SU-DHL-6 (cell line): Measurements from ENCODE around the gene ZFP1.

Experiments
- H2AFZ ChIP-seq: fragments of 200-600 bp; sonication (generic); 2 replicates; pipeline ENCODE4 v1.6.1; 2014; ENCODE audit warnings: low read depth, mild to moderate bottlenecking, moderate library complexity, mixed read lengths, antibody characterized with exemption, low read length; ENCODE audit not compliant: severe bottlenecking
- H3F3A ChIP-seq: fragments of 200-600 bp; shearing (Covaris generic); 2 replicates; pipeline ENCODE4 v1.6.0; 2016; ENCODE audit warnings: antibody characterized with exemption, mild to moderate bottlenecking; ENCODE audit not compliant: insufficient read depth
- H3K27ac ChIP-seq: fragments of 200-600 bp; sonication (generic); 2 replicates; pipeline ENCODE4 v1.5.1; 2016; ENCODE audit warnings: low read depth, mild to moderate bottlenecking, low read length, moderate library complexity, mixed read lengths
- H3K27me3 ChIP-seq: fragments of 200-600 bp; sonication (generic), shearing (Covaris generic); 2 replicates; pipeline ENCODE4 v1.6.0; 2014; ENCODE audit warnings: mild to moderate bottlenecking, low read length
- H3K36me3 ChIP-seq: fragments of 200-600 bp; sonication (generic); 2 replicates; pipeline ENCODE4 v1.6.1; 2014; ENCODE audit warnings: mild to moderate bottlenecking, low read length, mixed read lengths
- H3K4me2 ChIP-seq: fragments of 300-600, 200-600 bp; shearing (Covaris generic), sonication (generic); 2 replicates; pipeline ENCODE4 v1.6.0; 2014; ENCODE audit warnings: low read length, low read depth, mild to moderate bottlenecking; ENCODE audit not compliant: poor library complexity, severe bottlenecking
- H3K4me3 ChIP-seq: fragments of 200-600 bp; sonication (generic); 2 replicates; pipeline ENCODE4 v1.5.1; 2014; ENCODE audit warnings: antibody characterized with exemption, low read length, mild to moderate bottlenecking, mixed read lengths; ENCODE audit not compliant: insufficient read depth, poor library complexity, severe bottlenecking
- H3K79me2 ChIP-seq: fragments of 200-600 bp; sonication (generic); 2 replicates; pipeline ENCODE4 v1.6.1; 2014; ENCODE audit warnings: mild to moderate bottlenecking, low read length, moderate library complexity; ENCODE audit not compliant: insufficient read depth
- H3K9ac ChIP-seq: fragments of 200-600 bp; sonication (generic); 2 replicates; pipeline ENCODE4 v1.7.0; 2014; ENCODE audit warnings: mild to moderate bottlenecking, low read length
- H3K9me2 ChIP-seq: fragments of 200-600 bp; sonication (generic); replicated peaks from 2 replicates; pipeline ENCODE4 v1.6.1; 2014; ENCODE audit warnings: low read length; ENCODE audit not compliant: insufficient read depth
- H3K9me3 ChIP-seq: fragments of 200-600 bp; sonication (generic); 2 replicates; pipeline ENCODE4 v1.6.1; 2014; ENCODE audit warnings: low read length, mixed read lengths; ENCODE audit not compliant: insufficient read depth
- H4K20me1 ChIP-seq: fragments of 200-600 bp; sonication (generic); 2 replicates; pipeline ENCODE4 v1.6.1; 2014; ENCODE audit warnings: low read depth, mild to moderate bottlenecking, antibody characterized with exemption, low read length, moderate library complexity, mixed read lengths
- EZH2phosphoT487 ChIP-seq: fragments of 200-600 bp; sonication (generic), shearing (Covaris generic); conservative IDR thresholded peaks from 2 replicates; pipeline ENCODE4 v1.6.1; 2018; ENCODE audit warnings: mild to moderate bottlenecking, antibody characterized with exemption, low read length, moderate library complexity, mixed read lengths
- TF ChIP-seq, protein P1 (sequence below): fragments of 200-600 bp; sonication (generic); IDR thresholded peaks from one replicate; pipeline ENCODE4 v1.5.1; 2017; ENCODE audit warnings: antibody characterized with exemption, mild to moderate bottlenecking, low read length, moderate library complexity; ENCODE audit not compliant: insufficient read depth, poor library complexity, severe bottlenecking

ZFP1 gene

GRCh38 chr16:75206749-75207451, 58.6 kb downstream of the ZFP1 start, which contains the start of gene CTRB2:
TSS of gene CTRB2 (minus strand) at chr16:75207161. CDS start at chr16:75207141, 20 bp downstream.
- H2AFZ ChIP-seq, result no peak within 1 kb of the TSS
- H3K9me3 ChIP-seq, result no peaks in the 10 kb centered on the region
- H3K36me3 ChIP-seq, result no peaks in the 10 kb centered on the region
- H3K9me2 ChIP-seq, result no peaks in the 10 kb centered on the region
- H3K27me3 ChIP-seq, result no peaks in the 10 kb centered on the region
- no peaks in the 10 kb centered on the region for H3F3A ChIP-seq
- TF ChIP-seq, protein P1, sequence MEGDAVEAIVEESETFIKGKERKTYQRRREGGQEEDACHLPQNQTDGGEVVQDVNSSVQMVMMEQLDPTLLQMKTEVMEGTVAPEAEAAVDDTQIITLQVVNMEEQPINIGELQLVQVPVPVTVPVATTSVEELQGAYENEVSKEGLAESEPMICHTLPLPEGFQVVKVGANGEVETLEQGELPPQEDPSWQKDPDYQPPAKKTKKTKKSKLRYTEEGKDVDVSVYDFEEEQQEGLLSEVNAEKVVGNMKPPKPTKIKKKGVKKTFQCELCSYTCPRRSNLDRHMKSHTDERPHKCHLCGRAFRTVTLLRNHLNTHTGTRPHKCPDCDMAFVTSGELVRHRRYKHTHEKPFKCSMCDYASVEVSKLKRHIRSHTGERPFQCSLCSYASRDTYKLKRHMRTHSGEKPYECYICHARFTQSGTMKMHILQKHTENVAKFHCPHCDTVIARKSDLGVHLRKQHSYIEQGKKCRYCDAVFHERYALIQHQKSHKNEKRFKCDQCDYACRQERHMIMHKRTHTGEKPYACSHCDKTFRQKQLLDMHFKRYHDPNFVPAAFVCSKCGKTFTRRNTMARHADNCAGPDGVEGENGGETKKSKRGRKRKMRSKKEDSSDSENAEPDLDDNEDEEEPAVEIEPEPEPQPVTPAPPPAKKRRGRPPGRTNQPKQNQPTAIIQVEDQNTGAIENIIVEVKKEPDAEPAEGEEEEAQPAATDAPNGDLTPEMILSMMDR, result no peak
- TF ChIP-seq EZH2phosphoT487, result no peak
- no peak within 1 kb of the TSS for H3K4me3 ChIP-seq
- no peak within 1 kb of the TSS for H3K4me2 ChIP-seq
- H3K79me2 ChIP-seq, result no peaks in the 10 kb centered on the region
- H3K9ac ChIP-seq, result no peak within 1 kb of the TSS
- H4K20me1 ChIP-seq, result no peaks in the 10 kb centered on the region
- no peak within 1 kb of the TSS for H3K27ac ChIP-seq

- no peaks in the 10 kb centered on the region for H3K79me2 ChIP-seq
- no peak overlapping the region for H3K27ac ChIP-seq
- H4K20me1 ChIP-seq, result no peaks in the 10 kb centered on the region
- H3K36me3 ChIP-seq, result no peaks in the 10 kb centered on the region
- H3F3A ChIP-seq, result no peaks in the 10 kb centered on the region
- no peak overlapping the region for H3K9ac ChIP-seq
- TF ChIP-seq, protein P1, result no peak
- TF ChIP-seq EZH2phosphoT487, result no peak
- no peak overlapping the region for H2AFZ ChIP-seq
- H3K27me3 ChIP-seq, result no peaks in the 10 kb centered on the region
- no peaks in the 10 kb centered on the region for H3K9me2 ChIP-seq
- H3K4me3 ChIP-seq, result no peak overlapping the region
- no peaks in the 10 kb centered on the region for H3K9me3 ChIP-seq
- no peak overlapping the region for H3K4me2 ChIP-seq
Observed at GRCh38 chr16:75207831-75208230, 59.5 kb downstream of the ZFP1 start.

DNA sequence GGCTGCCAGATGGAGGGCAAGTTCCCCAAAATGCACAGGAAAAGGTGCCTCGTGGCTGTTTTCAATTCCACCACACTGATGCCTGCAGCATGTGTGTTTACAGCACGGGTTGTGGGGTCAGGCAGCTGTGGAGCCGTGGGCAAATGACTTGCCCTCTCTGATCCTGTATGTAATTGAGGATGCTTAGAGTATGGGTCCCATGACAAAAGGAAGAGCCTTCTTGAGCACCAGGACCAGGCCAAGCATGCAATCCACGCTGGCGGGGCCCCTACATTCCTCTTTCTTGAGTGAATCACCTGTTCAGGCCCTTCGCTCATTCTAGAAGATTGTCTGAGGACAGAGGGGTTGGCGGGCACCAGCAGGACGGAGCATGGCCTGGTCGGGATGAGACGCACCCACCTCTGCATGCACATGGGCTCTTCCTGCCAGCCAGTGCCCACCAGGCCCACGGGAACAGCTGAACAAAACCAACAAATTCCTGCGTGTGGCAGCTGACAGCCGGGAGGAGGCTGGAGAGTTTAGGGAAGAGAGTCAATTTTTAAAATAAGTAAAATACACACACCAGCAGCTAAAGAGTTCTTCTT, 60.0 kb downstream of the ZFP1 start:
- no peak overlapping the region for H3K9ac ChIP-seq
- no peak overlapping the region for H3K27ac ChIP-seq
- H3K36me3 ChIP-seq, result no peaks in the 10 kb centered on the region
- H3F3A ChIP-seq, result no peaks in the 10 kb centered on the region
- H3K4me3 ChIP-seq, result no peak overlapping the region
- no peaks in the 10 kb centered on the region for H3K79me2 ChIP-seq
- TF ChIP-seq, protein P1, result no peak
- TF ChIP-seq EZH2phosphoT487, result no peak
- no peaks in the 10 kb centered on the region for H3K9me3 ChIP-seq
- no peaks in the 10 kb centered on the region for H3K9me2 ChIP-seq
- H4K20me1 ChIP-seq, result no peaks in the 10 kb centered on the region
- H3K4me2 ChIP-seq, result no peak overlapping the region
- H3K27me3 ChIP-seq, result no peaks in the 10 kb centered on the region
- no peak overlapping the region for H2AFZ ChIP-seq
